Activated CD8-positive, alpha-beta memory T cell treated with anti-CD3 and anti-CD28 coated beads for 1 hour (primary cell): ENCODE data around the gene ADSS1.
A peak's percentile ranks its signal among the peaks of the same experiment; 100 is the strongest.

Experiments used
- DNase-seq, 2 donors: peaks; one replicate each; pipeline ENCODE4 v3.0.0-alpha.2; 2020; ENCODE audit warnings: low read depth in 1 of 2; ENCODE audit errors: extremely low read depth in 1 of 2

ADSS1 gene

GRCh38 chr14:104723651-104724406, at the start of gene ADSS1:
Gene ADSS1 (plus strand): TSS chr14:104724229. CDS start chr14:104724271, 42 bp downstream.
- DNase-seq, result peak in 1 of 2 donors; percentile 42

- DNase-seq, result no peak
These were observed 48.6 kb upstream of the ADSS1 start for GRCh38 chr14:104675447-104675846.

GRCh38 chr14:104676130-104676693, 47.8 kb upstream of the ADSS1 start:
- no peak for DNase-seq

- no peak for DNase-seq
These were observed 47.1 kb upstream of the ADSS1 start for GRCh38 chr14:104676694-104677511.

GRCh38 chr14:104677512-104678332, 46.3 kb upstream of the ADSS1 start:
- DNase-seq, result peak; percentile 32 to 57

- no peak for DNase-seq
These were observed 45.7 kb upstream of the ADSS1 start for GRCh38 chr14:104678346-104678745.

GRCh38 chr14:104678901-104679705, 44.9 kb upstream of the ADSS1 start:
- DNase-seq, result no peak

- no peak for DNase-seq
These were observed 43.8 kb upstream of the ADSS1 start for GRCh38 chr14:104680056-104680805.

- DNase-seq, result no peak
These were observed 43.0 kb upstream of the ADSS1 start for GRCh38 chr14:104680806-104681688.

- no peak for DNase-seq
These were observed 42.3 kb upstream of the ADSS1 start for GRCh38 chr14:104681689-104682074.

GRCh38 chr14:104682107-104682593, 41.9 kb upstream of the ADSS1 start:
- no peak for DNase-seq

- no peak for DNase-seq
These were observed 40.2 kb upstream of the ADSS1 start for GRCh38 chr14:104683653-104684448.

- DNase-seq, result no peak
These were observed 39.6 kb upstream of the ADSS1 start for GRCh38 chr14:104684449-104684821.

- no peak for DNase-seq
These were observed 38.6 kb upstream of the ADSS1 start for GRCh38 chr14:104685216-104685997.

GRCh38 chr14:104685998-104686610, 37.9 kb upstream of the ADSS1 start:
- no peak for DNase-seq
